ENCODE results near the gene RIGI. TPM values are rescaled to one million over a fixed set of nuclear protein-coding genes. Genes with fewer than 3 reads are reported as not detected.

RIGI gene
- total and polyA plus RNA-seq, 7 donors: 1.3 to 5.4 (median 3.6) TPM

DNA sequence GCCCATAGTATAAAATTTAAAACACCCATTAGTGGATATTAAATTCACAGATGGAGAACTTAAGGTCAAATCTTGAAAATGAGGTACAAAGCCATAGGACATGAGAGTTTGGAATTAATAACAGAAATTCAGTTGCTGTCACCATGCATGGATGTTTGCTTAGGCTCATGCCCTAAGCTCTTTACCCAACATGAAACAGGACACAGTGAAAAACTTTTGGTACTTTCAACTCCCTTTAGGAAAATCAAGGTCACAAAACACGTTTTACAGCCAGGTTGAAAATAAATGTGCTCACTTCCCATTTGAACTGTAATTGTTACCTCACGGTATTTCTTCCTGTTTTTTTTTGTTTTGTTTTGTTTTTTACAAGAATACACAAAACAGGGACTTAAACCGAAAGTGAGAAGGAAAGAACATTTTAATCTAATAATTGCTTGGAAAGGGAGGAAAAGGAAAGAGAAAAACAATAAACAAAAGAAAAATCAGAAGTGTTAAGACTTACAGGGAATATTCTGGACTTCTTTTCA, 32.5 kb upstream of the RIGI start:
- peaks cover 2 to 5% of the 10 kb centered on the region in 2 donors for H3K36me3 ChIP-seq (ENCODE audit: insufficient read depth in 1 of 2, low read depth in 1 of 2)
- TF ChIP-seq, protein P1, sequence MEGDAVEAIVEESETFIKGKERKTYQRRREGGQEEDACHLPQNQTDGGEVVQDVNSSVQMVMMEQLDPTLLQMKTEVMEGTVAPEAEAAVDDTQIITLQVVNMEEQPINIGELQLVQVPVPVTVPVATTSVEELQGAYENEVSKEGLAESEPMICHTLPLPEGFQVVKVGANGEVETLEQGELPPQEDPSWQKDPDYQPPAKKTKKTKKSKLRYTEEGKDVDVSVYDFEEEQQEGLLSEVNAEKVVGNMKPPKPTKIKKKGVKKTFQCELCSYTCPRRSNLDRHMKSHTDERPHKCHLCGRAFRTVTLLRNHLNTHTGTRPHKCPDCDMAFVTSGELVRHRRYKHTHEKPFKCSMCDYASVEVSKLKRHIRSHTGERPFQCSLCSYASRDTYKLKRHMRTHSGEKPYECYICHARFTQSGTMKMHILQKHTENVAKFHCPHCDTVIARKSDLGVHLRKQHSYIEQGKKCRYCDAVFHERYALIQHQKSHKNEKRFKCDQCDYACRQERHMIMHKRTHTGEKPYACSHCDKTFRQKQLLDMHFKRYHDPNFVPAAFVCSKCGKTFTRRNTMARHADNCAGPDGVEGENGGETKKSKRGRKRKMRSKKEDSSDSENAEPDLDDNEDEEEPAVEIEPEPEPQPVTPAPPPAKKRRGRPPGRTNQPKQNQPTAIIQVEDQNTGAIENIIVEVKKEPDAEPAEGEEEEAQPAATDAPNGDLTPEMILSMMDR (IDR thresholded peaks at IDR 0.05): no peak
- H3K4me1 ChIP-seq: peaks cover 8% of the 10 kb centered on the region
- ATAC-seq (no peak), DNase-seq (no peak)
- H3K4me3 ChIP-seq: no peak overlapping the region
- H3K9me3 ChIP-seq: no peaks in the 10 kb centered on the region
- 64 to 69% (median 66%) methylated on average over 3 of the region's 3 CpGs for WGBS, 3 donors
- no peaks in the 10 kb centered on the region for H3K27me3 ChIP-seq (ENCODE audit: insufficient read depth in 3 of 3, low read length in 2 of 3)
- no peak overlapping the region for H3K27ac ChIP-seq
- intact Hi-C loops (cut with DNase I): no loop called here

DNA sequence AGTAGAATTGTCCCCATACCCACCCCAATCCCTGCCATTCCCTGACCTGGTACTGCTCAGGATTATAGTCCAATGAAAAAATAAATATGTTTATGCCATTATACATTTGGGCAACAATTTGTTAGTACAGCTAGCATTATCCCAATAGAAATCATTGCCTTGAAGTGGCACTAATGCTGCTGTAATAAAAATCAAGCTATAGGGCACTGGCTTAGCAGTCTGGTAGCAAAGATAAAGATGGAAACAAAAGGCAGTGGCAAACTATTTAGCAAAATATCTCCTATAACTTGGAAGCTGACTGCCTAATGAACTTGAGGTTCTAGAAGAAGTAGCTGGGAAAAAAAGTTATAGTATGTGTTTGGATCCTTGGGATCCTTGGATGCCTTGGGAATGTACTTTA, 28.6 kb upstream of the RIGI start:
- Histone ChIP-seq H3K4me3 (no peak overlapping the region), H3K36me3 (ENCODE audit: insufficient read depth in 1 of 2, low read depth in 1 of 2) (peaks cover 2 to 5% of the 10 kb centered on the region in 2 donors), H3K27ac (no peak overlapping the region), H3K27me3 (ENCODE audit: insufficient read depth in 3 of 3, low read length in 2 of 3) (no peaks in the 10 kb centered on the region), H3K9me3 (no peaks in the 10 kb centered on the region), H3K4me1 (peaks cover 20% of the 10 kb centered on the region)
- DNase-seq (no peak), ATAC-seq (no peak)
- intact Hi-C loops (cut with DNase I): no loop called here
- TF ChIP-seq, protein P1 (IDR thresholded peaks at IDR 0.05): no peak

DNA sequence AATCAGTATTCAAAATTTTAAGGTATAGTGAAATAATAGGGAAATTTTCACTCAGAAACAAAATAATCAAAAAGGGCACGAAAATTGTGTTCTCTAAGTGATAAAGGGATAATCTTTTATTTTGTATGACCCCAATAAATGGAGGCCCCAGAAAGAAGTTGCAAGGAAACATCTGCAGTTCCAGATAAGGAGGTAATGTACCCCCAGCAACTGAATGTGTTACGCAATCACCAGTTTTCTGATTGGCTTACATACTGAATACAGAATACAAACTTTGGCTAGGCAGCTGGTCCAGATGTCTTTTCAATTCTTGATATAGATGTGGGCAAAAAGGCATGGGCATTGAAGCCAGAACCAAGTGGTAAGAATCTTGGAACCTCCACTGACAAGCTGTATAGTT, 28.1 kb upstream of the RIGI start:
- Histone ChIP-seq H3K4me3 (no peak overlapping the region), H3K4me1 (peaks cover 22% of the 10 kb centered on the region), H3K9me3 (no peaks in the 10 kb centered on the region), H3K27me3 (ENCODE audit: insufficient read depth in 3 of 3, low read length in 2 of 3) (no peaks in the 10 kb centered on the region), H3K36me3 (ENCODE audit: insufficient read depth in 1 of 2, low read depth in 1 of 2) (peaks cover 2 to 6% of the 10 kb centered on the region in 2 donors), H3K27ac (no peak overlapping the region)
- WGBS, 3 donors: 87 to 97% (median 89%) methylated on average over 2 of the region's 2 CpGs
- ATAC-seq: no peak
- intact Hi-C loops (cut with DNase I): no loop called here
- no peak for DNase-seq
- TF ChIP-seq, protein P1 (IDR thresholded peaks at IDR 0.05): no peak

DNA sequence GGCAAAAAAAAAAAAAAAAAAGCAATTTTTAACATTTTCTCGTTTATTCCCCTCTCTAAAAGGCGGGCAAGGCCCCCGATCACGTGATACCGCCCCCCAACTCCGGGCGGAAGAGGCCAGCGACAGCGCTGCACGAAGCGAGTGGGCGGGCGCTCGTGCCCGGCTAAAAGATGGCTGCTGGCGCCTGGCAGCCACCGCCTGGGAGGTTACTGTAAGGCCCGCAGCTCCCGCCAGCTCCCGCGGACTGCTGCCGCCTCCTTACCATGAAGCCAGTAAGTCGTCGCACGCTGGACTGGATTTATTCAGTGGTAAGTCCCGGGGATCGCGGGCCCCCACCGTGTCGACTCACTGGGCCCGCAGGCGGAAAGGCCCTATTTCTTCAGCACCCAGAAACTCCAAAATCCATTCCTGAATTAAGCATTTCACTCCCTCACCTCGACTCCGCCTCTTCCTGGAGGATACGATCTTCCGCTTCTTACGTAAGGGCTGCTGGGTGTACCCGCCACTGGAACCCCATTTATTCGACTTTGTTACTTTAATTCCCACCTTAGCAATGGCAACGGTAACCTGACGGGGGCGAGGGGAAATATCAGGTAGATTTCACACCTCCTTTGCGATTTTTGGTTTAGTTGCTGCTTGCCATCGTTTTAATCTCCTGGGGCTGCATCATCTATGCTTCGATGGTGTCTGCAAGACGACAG, 26.3 kb upstream of the RIGI start, which contains the start of the genes SMIM27 and TOPORS:
Gene SMIM27, plus strand, starts transcription at position 156 of the 701 bp plus-strand sequence. Its CDS starts 108 bp downstream, at position 264.
Gene TOPORS, minus strand, starts transcription at position 415 of the 701 bp plus-strand sequence. Its CDS starts 150 bp downstream, at position 265.
- Histone ChIP-seq H3K27ac (peak within 1 kb of the TSS; percentile 95), H3K36me3 (ENCODE audit: insufficient read depth in 1 of 2, low read depth in 1 of 2) (peaks cover 0 to 9% of the 10 kb centered on the region in 2 donors), H3K4me3 (peak within 1 kb of the TSS; percentile 87), H3K4me1 (peaks cover 23% of the 10 kb centered on the region), H3K9me3 (no peaks in the 10 kb centered on the region), H3K27me3 (ENCODE audit: insufficient read depth in 3 of 3, low read length in 2 of 3) (no peaks in the 10 kb centered on the region)
- TF ChIP-seq, protein P1 (IDR thresholded peaks at IDR 0.05): no peak
- 0% methylated on average over 46 of the region's 46 CpGs for WGBS, 3 donors
- intact Hi-C loops (cut with DNase I): loop anchor here in 1 of 2 donors (2.0 kb wide), 1 partner anchor 18 kb away; no protein-coding TSS in a partner anchor
- ATAC-seq: peak; percentile 96 to 97 (median 96)
- DNase-seq: peak; percentile 92 to 95

Measured in psoas muscle (tissue), 8 donors.